Measurements from ENCODE around the gene MOSMO.
A peak's percentile ranks its signal among the peaks of the same experiment; 100 is the strongest.
"Not testable (repeated sequence)": the region's sequence is repeated elsewhere in the genome, so short reads cannot be mapped to it uniquely, and the experiment has no call there.

Gene MOSMO

GRCh38 chr16:21990381-21990944, 17.4 kb upstream of the MOSMO start:
- H3K27me3 Mint-ChIP-seq (ENCODE audit: low read depth): no peaks in the 10 kb centered on the region
- H3K36me3 Mint-ChIP-seq (ENCODE audit: low read depth): peaks cover 5% of the 10 kb centered on the region
- H3K4me3 Mint-ChIP-seq: no peak overlapping the region
- H3K4me1 Mint-ChIP-seq (ENCODE audit: low read depth): peaks cover 16% of the 10 kb centered on the region
- H3K9me3 Mint-ChIP-seq: no peaks in the 10 kb centered on the region
- H3K27ac Mint-ChIP-seq: no peak overlapping the region

DNA sequence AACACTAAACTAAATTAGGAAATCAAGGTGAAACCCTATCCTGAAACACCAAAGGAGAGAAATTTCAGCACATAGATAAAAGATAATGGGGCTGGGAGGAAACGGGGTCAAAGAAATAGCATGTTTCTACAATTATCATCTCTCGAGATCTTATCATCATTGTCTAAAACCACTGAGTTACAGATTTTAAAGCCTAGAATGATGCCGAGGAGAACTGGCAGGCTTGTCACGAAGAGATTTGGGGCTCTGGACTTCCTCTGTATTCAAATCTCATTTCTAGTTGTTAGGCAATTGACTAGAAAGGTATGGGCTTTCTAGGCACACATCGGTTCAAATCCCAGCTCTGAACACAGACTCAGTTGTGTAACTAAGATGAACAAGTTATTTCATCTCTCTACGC, 16.3 kb upstream of the MOSMO start:
- no peak overlapping the region for H3K27ac Mint-ChIP-seq
- peaks cover 14% of the 10 kb centered on the region for H3K4me1 Mint-ChIP-seq (ENCODE audit: low read depth)
- no peaks in the 10 kb centered on the region for H3K9me3 Mint-ChIP-seq
- H3K36me3 Mint-ChIP-seq (ENCODE audit: low read depth): peaks cover 2% of the 10 kb centered on the region
- H3K4me3 Mint-ChIP-seq: no peak overlapping the region
- no peaks in the 10 kb centered on the region for H3K27me3 Mint-ChIP-seq (ENCODE audit: low read depth)

GRCh38 chr16:21994856-21995465, 12.9 kb upstream of the MOSMO start:
- no peaks in the 10 kb centered on the region for H3K27me3 Mint-ChIP-seq (ENCODE audit: low read depth)
- no peak overlapping the region for H3K27ac Mint-ChIP-seq
- H3K36me3 Mint-ChIP-seq (ENCODE audit: low read depth): no peaks in the 10 kb centered on the region
- H3K4me1 Mint-ChIP-seq (ENCODE audit: low read depth): peaks cover 7% of the 10 kb centered on the region
- H3K9me3 Mint-ChIP-seq: no peaks in the 10 kb centered on the region
- H3K4me3 Mint-ChIP-seq: no peak overlapping the region

DNA sequence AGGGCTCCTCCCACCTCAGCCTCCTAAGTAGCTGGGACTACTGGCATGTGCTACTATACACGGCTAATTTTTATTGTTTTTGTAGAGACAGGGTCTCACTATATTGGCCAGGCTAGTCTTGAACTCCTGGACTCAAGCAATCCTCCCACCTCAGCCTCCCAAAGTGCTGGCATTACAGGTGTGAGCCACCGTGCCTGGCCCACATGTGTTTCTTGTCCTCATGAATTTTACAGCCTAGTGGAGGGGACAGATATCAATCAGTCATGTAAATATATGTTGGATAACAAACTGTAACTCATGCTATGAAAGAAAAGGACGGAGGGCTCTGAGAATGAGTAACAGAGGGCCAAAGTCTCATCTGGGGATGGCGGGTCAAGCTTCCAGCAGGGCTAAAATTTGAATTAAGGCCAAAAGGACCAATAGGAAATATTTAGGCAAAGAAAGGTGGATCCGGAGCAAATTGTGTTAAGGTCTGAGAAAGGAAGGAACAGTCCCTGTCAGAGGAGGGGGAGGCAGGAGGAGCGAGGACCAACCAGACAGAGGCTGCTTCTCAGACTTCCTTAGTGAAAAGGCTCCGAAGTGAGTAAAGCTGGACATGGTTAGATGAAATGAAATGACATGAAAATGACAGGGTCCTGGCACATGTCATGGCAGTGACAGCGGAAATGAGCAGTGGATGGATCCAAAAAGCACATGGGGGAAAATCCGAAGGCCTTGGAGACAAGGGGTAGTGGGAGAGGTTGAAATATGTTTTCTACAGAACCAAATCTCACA, 10.8 kb upstream of the MOSMO start:
- Mint-ChIP-seq H3K27ac (no peak overlapping the region), H3K36me3 (ENCODE audit: low read depth) (no peaks in the 10 kb centered on the region), H3K4me3 (no peak overlapping the region), H3K4me1 (ENCODE audit: low read depth) (peaks cover 10% of the 10 kb centered on the region), H3K27me3 (ENCODE audit: low read depth) (peaks cover 3% of the 10 kb centered on the region), H3K9me3 (no peaks in the 10 kb centered on the region)

- Mint-ChIP-seq H3K4me3 (no peak overlapping the region), H3K4me1 (ENCODE audit: low read depth) (peaks cover 10% of the 10 kb centered on the region), H3K27ac (no peak overlapping the region), H3K9me3 (no peaks in the 10 kb centered on the region), H3K27me3 (ENCODE audit: low read depth) (peaks cover 4% of the 10 kb centered on the region), H3K36me3 (ENCODE audit: low read depth) (no peaks in the 10 kb centered on the region)
These were observed 10.0 kb upstream of the MOSMO start for GRCh38 chr16:21997697-21998480.

- H3K36me3 Mint-ChIP-seq (ENCODE audit: low read depth): peaks cover 1% of the 10 kb centered on the region
- no peak overlapping the region for H3K27ac Mint-ChIP-seq
- no peaks in the 10 kb centered on the region for H3K9me3 Mint-ChIP-seq
- no peak overlapping the region for H3K4me3 Mint-ChIP-seq
- peaks cover 14% of the 10 kb centered on the region for H3K27me3 Mint-ChIP-seq (ENCODE audit: low read depth)
- H3K4me1 Mint-ChIP-seq (ENCODE audit: low read depth): peaks cover 10% of the 10 kb centered on the region
These were observed 6.3 kb upstream of the MOSMO start for GRCh38 chr16:22001591-22001990.

GRCh38 chr16:22002047-22002446, 5.9 kb upstream of the MOSMO start:
- H3K27ac Mint-ChIP-seq; H3K36me3 Mint-ChIP-seq (ENCODE audit: low read depth); H3K9me3 Mint-ChIP-seq; H3K4me3 Mint-ChIP-seq: not testable (repeated sequence)
- peaks cover 17% of the 10 kb centered on the region for H3K27me3 Mint-ChIP-seq (ENCODE audit: low read depth)
- peaks cover 14% of the 10 kb centered on the region for H3K4me1 Mint-ChIP-seq (ENCODE audit: low read depth)

- H3K36me3 Mint-ChIP-seq (ENCODE audit: low read depth): peaks cover 6% of the 10 kb centered on the region
- H3K4me3 Mint-ChIP-seq: no peak overlapping the region
- no peak overlapping the region for H3K27ac Mint-ChIP-seq
- H3K4me1 Mint-ChIP-seq (ENCODE audit: low read depth): peaks cover 18% of the 10 kb centered on the region
- peaks cover 17% of the 10 kb centered on the region for H3K27me3 Mint-ChIP-seq (ENCODE audit: low read depth)
- H3K9me3 Mint-ChIP-seq: no peaks in the 10 kb centered on the region
These were observed 4.7 kb upstream of the MOSMO start for GRCh38 chr16:22003195-22003594.

DNA sequence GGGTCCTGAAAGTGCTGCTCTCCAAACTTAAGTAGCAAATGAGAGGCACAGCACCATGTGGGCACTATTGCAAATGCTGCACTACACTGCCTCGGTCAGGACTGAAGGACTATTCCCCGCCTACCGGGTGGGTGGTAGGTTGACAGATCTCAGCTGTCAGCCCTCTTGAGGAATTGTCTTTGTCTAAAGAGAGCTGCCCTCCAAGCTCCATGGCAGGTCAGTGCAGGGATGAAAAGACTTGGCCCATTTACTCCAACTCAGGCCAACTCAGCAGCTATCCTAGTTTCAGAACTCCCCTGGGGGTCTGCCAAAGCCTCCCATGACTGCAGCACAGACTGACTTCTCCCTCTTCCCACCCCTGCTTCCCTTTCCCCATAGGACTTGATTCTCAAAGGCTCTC, 3.6 kb upstream of the MOSMO start:
- Mint-ChIP-seq H3K9me3 (no peaks in the 10 kb centered on the region), H3K4me1 (ENCODE audit: low read depth) (peaks cover 20% of the 10 kb centered on the region), H3K27me3 (ENCODE audit: low read depth) (peaks cover 17% of the 10 kb centered on the region), H3K36me3 (ENCODE audit: low read depth) (peaks cover 6% of the 10 kb centered on the region), H3K4me3 (no peak overlapping the region), H3K27ac (no peak overlapping the region)

DNA sequence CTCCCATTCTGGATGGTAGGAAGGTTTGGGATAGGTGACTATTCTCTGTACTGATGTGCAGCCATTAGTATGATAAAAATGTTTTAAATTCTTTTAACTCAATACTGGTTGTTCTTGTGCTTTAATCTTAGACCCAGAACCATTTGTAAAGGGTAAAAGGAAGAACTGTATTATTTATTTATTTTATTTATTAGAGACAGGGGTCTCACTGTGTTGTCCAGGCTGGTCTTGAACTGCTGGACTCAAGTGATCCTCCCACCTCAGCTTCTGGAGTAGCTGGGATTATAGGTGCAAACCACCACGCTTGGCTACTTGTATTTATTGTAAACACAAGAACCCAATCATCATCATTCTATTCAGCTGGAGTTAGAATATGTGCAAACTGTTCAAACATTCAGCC, 2.2 kb upstream of the MOSMO start:
- peaks cover 22% of the 10 kb centered on the region for H3K4me1 Mint-ChIP-seq (ENCODE audit: low read depth)
- H3K27ac Mint-ChIP-seq: no peak overlapping the region
- no peaks in the 10 kb centered on the region for H3K9me3 Mint-ChIP-seq
- H3K36me3 Mint-ChIP-seq (ENCODE audit: low read depth): peaks cover 10% of the 10 kb centered on the region
- no peak overlapping the region for H3K4me3 Mint-ChIP-seq
- peaks cover 17% of the 10 kb centered on the region for H3K27me3 Mint-ChIP-seq (ENCODE audit: low read depth)

DNA sequence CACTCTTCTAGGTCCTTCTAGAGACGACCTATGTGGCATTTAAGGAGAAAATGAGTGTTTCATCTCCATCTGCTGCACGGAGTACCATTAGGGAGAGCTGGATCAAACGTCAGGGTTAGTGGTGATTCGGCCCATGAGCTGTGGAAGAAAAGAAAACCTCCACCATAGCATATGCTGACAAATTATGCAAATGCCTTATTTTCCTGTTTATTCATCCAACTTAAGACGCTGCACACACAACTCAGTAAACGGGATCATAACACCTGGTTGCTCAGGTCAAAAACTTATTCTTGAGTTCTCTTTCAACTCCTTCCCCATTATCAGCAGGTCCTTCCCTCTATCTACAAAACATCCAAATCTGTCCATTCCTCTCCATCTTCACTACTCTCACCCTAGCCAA, 1.3 kb upstream of the MOSMO start:
- Mint-ChIP-seq H3K27ac (peak overlapping the region; percentile 2), H3K4me1 (ENCODE audit: low read depth) (peaks cover 22% of the 10 kb centered on the region), H3K4me3 (peak overlapping the region; percentile 77), H3K9me3 (no peaks in the 10 kb centered on the region), H3K36me3 (ENCODE audit: low read depth) (peaks cover 10% of the 10 kb centered on the region), H3K27me3 (ENCODE audit: low read depth) (peaks cover 14% of the 10 kb centered on the region)

DNA sequence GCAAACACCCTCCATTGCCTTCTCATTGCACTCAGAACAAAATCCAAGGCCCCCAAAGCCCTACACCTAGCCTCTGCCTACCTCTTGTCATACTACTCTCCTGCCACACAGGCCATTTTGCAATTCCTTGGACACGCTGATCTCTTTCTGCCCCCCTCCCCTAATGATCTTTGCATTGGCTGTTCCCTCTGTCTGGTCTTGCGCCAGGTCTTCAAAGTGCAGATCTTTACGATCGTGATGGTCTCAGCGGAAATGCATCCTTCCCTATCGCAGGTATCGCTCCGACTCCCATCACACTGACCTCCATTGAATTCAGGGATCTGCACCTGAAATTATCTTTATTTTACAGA, 777 bp upstream of the MOSMO start:
- peak overlapping the region; percentile 77 for H3K4me3 Mint-ChIP-seq
- peaks cover 10% of the 10 kb centered on the region for H3K36me3 Mint-ChIP-seq (ENCODE audit: low read depth)
- H3K27me3 Mint-ChIP-seq (ENCODE audit: low read depth): peaks cover 14% of the 10 kb centered on the region
- H3K4me1 Mint-ChIP-seq (ENCODE audit: low read depth): peaks cover 22% of the 10 kb centered on the region
- H3K9me3 Mint-ChIP-seq: no peaks in the 10 kb centered on the region
- peak overlapping the region; percentile 29 for H3K27ac Mint-ChIP-seq

DNA sequence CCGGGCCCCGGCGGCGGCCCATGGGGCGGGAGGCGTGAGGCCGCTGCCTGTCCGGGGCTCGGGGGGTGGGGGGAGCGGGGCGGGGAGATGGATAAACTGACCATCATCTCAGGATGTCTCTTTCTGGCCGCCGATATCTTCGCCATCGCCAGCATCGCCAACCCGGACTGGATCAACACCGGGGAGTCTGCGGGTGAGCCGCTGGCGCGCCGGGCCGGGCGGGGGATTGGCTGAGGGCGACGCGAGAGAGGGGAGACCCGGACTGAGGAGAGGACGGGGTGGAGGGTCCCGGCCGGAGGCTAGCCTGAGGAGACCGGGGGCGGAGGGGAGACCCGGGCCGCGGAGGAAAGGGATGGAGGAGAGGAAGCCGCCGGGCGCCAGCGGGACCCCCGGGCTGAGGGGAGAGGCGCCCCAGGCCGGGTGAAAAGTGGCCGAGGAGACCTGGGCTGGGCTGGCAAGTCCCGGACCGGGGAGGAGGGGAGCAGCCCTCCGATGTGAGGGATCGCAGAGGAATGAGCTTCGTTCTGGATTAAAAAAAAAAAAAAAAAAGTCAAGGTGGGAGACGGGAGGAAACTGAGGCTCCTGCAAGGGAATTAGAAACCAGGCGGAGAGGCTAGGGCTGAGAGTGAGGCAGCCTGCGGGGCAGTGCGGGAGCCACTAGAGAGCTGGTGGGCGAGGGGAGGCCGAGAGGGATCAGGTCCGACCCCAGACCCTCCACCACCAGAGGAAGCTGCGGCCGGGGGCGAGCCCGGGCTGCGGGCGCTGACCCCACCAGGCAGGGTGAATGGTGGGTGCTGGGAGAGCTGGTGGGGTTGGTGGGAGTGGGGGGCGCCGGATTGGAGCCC, 526 bp downstream of the MOSMO start:
- Mint-ChIP-seq H3K4me1 (ENCODE audit: low read depth) (peaks cover 27% of the 10 kb centered on the region), H3K4me3 (peak overlapping the region; percentile 87), H3K9me3 (no peaks in the 10 kb centered on the region)

DNA sequence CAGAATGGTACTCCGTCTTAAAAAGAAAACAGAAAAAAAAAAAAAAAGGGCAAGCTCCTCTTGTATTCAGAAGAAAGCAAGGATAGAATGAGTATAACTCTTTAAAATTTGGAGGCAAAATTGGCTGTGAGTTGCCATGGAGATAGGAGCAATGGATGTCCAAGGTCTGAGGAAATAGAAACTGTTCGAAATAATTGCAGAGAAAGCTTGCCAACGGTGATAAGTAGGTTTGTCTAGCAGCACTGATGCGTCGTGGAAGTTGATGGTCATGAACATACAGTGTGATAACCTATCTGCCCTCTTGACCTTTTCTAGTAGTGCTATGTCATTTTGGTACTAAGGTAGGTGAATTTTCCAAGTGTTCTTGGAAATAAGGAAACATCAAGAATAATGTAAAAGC, 3.0 kb downstream of the MOSMO start:
- Mint-ChIP-seq H3K4me1 (ENCODE audit: low read depth) (peaks cover 33% of the 10 kb centered on the region), H3K27ac (no peak overlapping the region), H3K36me3 (ENCODE audit: low read depth) (peaks cover 9% of the 10 kb centered on the region)

More for the DNA sequence above, 526 bp downstream of the MOSMO start:
- peaks cover 7% of the 10 kb centered on the region for H3K27me3 Mint-ChIP-seq (ENCODE audit: low read depth)
- H3K27ac Mint-ChIP-seq: peak overlapping the region; percentile 58
- H3K36me3 Mint-ChIP-seq (ENCODE audit: low read depth): peaks cover 10% of the 10 kb centered on the region

More for the DNA sequence above, 3.0 kb downstream of the MOSMO start:
- Mint-ChIP-seq H3K27me3 (ENCODE audit: low read depth) (peaks cover 3% of the 10 kb centered on the region), H3K9me3 (no peaks in the 10 kb centered on the region), H3K4me3 (no peak overlapping the region)
